ENCODE results near the gene PSMB8. TPM values are rescaled to one million over a fixed set of nuclear protein-coding genes. Genes with fewer than 3 reads are reported as not detected.

PSMB8 gene
- total RNA-seq, 1 donor from 2014 or later: 62.9 TPM

GRCh38 chr6:32857156-32857891, 13.5 kb upstream of the PSMB8 start:
- DNase-seq (ENCODE audit: extremely low read depth, low read depth, low spot score): no peak

- no peak for DNase-seq (ENCODE audit: extremely low read depth, low read depth, low spot score)
Measured at GRCh38 chr6:32855467-32856174, 11.8 kb upstream of the PSMB8 start.

GRCh38 chr6:32854376-32855178, 10.7 kb upstream of the PSMB8 start:
- DNase-seq (ENCODE audit: extremely low read depth, low read depth, low spot score): no peak

GRCh38 chr6:32853541-32854375, 9.9 kb upstream of the PSMB8 start, which contains the start of the genes PSMB9 and TAP1:
Gene PSMB9 (plus strand): TSS chr6:32854192. CDS start chr6:32854230, 38 bp downstream.
Gene TAP1 (minus strand): TSS chr6:32853704. CDS start chr6:32853636, 68 bp downstream.
- no peak for DNase-seq (ENCODE audit: extremely low read depth, low read depth, low spot score)

- DNase-seq (ENCODE audit: extremely low read depth, low read depth, low spot score): no peak
Measured at GRCh38 chr6:32852844-32853540, 9.1 kb upstream of the PSMB8 start.

- no peak for DNase-seq (ENCODE audit: extremely low read depth, low read depth, low spot score)
Measured at GRCh38 chr6:32852018-32852843, 8.4 kb upstream of the PSMB8 start.

GRCh38 chr6:32851025-32851424, 7.2 kb upstream of the PSMB8 start:
- no peak for DNase-seq (ENCODE audit: extremely low read depth, low read depth, low spot score)

- DNase-seq (ENCODE audit: extremely low read depth, low read depth, low spot score): no peak
Measured at GRCh38 chr6:32849126-32849525, 5.3 kb upstream of the PSMB8 start.

- no peak for DNase-seq (ENCODE audit: extremely low read depth, low read depth, low spot score)
Measured at GRCh38 chr6:32847795-32848194, 3.9 kb upstream of the PSMB8 start.

GRCh38 chr6:32847004-32847403, 3.2 kb upstream of the PSMB8 start:
- DNase-seq (ENCODE audit: extremely low read depth, low read depth, low spot score): no peak

GRCh38 chr6:32845384-32845884, 1.6 kb upstream of the PSMB8 start:
- DNase-seq (ENCODE audit: extremely low read depth, low read depth, low spot score): no peak

- no peak for DNase-seq (ENCODE audit: extremely low read depth, low read depth, low spot score)
Measured at GRCh38 chr6:32844839-32845383, 1.1 kb upstream of the PSMB8 start.

GRCh38 chr6:32843331-32843978, 392 bp downstream of the PSMB8 start:
- DNase-seq (ENCODE audit: extremely low read depth, low read depth, low spot score): no peak

GRCh38 chr6:32842690-32843089, 1.2 kb downstream of the PSMB8 start:
- no peak for DNase-seq (ENCODE audit: extremely low read depth, low read depth, low spot score)

- DNase-seq (ENCODE audit: extremely low read depth, low read depth, low spot score): no peak
Measured at GRCh38 chr6:32842021-32842650, 1.7 kb downstream of the PSMB8 start.

GRCh38 chr6:32840604-32841246, 3.1 kb downstream of the PSMB8 start:
- no peak for DNase-seq (ENCODE audit: extremely low read depth, low read depth, low spot score)

GRCh38 chr6:32839356-32839755, 4.5 kb downstream of the PSMB8 start:
- DNase-seq (ENCODE audit: extremely low read depth, low read depth, low spot score): no peak

Data from glomerular endothelial cell (primary cell).